Measurements from ENCODE around the gene RPP14. TPM values are rescaled to one million over a fixed set of nuclear protein-coding genes. Genes with fewer than 3 reads are reported as not detected.

The RPP14 gene

GRCh38 chr3:58369038-58369437, 63.0 kb downstream of the RPP14 start:
- no peaks in the 10 kb centered on the region for H3K4me1 ChIP-seq (ENCODE audit: control insufficient read depth in 2 of 2, insufficient read depth in 1 of 2, low read depth in 1 of 2, low read length in 2 of 2)
- no peak overlapping the region for H3K4me3 ChIP-seq (ENCODE audit: low read length in 2 of 2)
- no peak for DNase-seq (ENCODE audit: low spot score)
- no peak overlapping the region for H2AK5ac ChIP-seq (ENCODE audit: low read depth, low read length)
- H2BK120ac ChIP-seq (ENCODE audit: low read depth, low read length) = no peak overlapping the region
- no peak overlapping the region for H2AFZ ChIP-seq (ENCODE audit: low read length)
- H3K9ac ChIP-seq (ENCODE audit: low read depth, low read length, poor library complexity) = no peak overlapping the region
- no peaks in the 10 kb centered on the region for H3K36me3 ChIP-seq (replicated peaks in 1 of 2; ENCODE audit: control insufficient read depth in 2 of 2, insufficient read depth in 2 of 2, low read length in 2 of 2)
- no peak overlapping the region for H3K4ac ChIP-seq (ENCODE audit: low read length)
- H3K14ac ChIP-seq (ENCODE audit: low read length) = no peak overlapping the region
- H4K91ac ChIP-seq (ENCODE audit: low read depth, low read length, poor library complexity) = no peak overlapping the region
- H3K79me1 ChIP-seq (ENCODE audit: low read depth, low read length) = no peaks in the 10 kb centered on the region
- H2BK5ac ChIP-seq (ENCODE audit: low read length) = no peak overlapping the region
- no peak overlapping the region for H4K8ac ChIP-seq (ENCODE audit: low read depth, low read length)
- no CpG with 5 or more reads among the region's 1 CpG for WGBS, 2 donors (ENCODE audit: extremely low coverage in 2 of 2, insufficient read length in 2 of 2, insufficient replicate concordance in 1 of 2)
- H3K18ac ChIP-seq (ENCODE audit: low read length) = no peak overlapping the region
- H2BK15ac ChIP-seq (ENCODE audit: low read length) = no peak overlapping the region
- H3K27ac ChIP-seq (replicated peaks; ENCODE audit: low read length) = no peak overlapping the region
- H3K4me2 ChIP-seq (ENCODE audit: insufficient read depth, low read length, poor library complexity, severe bottlenecking) = no peak overlapping the region
- H2BK12ac ChIP-seq (ENCODE audit: low read length) = no peak overlapping the region
- no peaks in the 10 kb centered on the region for H3K9me3 ChIP-seq (replicated peaks in 1 of 2; ENCODE audit: control insufficient read depth in 2 of 2, insufficient read depth in 1 of 2, low read depth in 1 of 2, low read length in 2 of 2)
- H3K27me3 ChIP-seq (ENCODE audit: control insufficient read depth in 3 of 3, insufficient read depth in 3 of 3, low read depth in 1 of 3, low read length in 3 of 3) = no peaks in the 10 kb centered on the region
- no peak overlapping the region for H3K23ac ChIP-seq (ENCODE audit: low read depth, low read length, poor library complexity)

Small RNAs within 50 kb of the gene (small RNA-seq; reads per million reads assigned to genes)
- not detected for gene AC098479.1 (ENCODE audit: insufficient read depth)
